ENCODE measurements around the gene TAGLN. TPM values are rescaled to one million over a fixed set of nuclear protein-coding genes. Genes with fewer than 3 reads are reported as not detected.

TAGLN gene
- total and polyA plus RNA-seq, 2 donors (not counting 1 experiment from before 2014, with no cell fraction given), result 824 to 4,435 TPM

- Histone ChIP-seq H3K4me3 (replicated peaks in 1 of 4; ENCODE audit: control extremely low read depth in 1 of 4, insufficient read depth in 1 of 4, low read depth in 3 of 4, low read length in 4 of 4) (no peak overlapping the region), H3K4me2 (ENCODE audit: extremely low read depth, insufficient read depth, low read length) (peak overlapping the region; percentile 13), H3K27ac (ENCODE audit: insufficient read depth, low read length) (peak overlapping the region; percentile 26), H4K20me1 (ENCODE audit: control insufficient read depth, extremely low read depth, insufficient read depth, low read length) (no peaks in the 10 kb centered on the region), H2AFZ (ENCODE audit: low read length) (no peak overlapping the region), H3K36me3 (ENCODE audit: control insufficient read depth, insufficient read depth, low read length) (peaks cover 5% of the 10 kb centered on the region), H3K4me1 (ENCODE audit: control insufficient read depth, extremely low read depth, insufficient read depth, low read length) (peaks cover 9% of the 10 kb centered on the region), H3K9me3 (ENCODE audit: control insufficient read depth, insufficient read depth, low read depth, low read length) (no peaks in the 10 kb centered on the region), H3K79me2 (ENCODE audit: control insufficient read depth, insufficient read depth, low read length) (no peaks in the 10 kb centered on the region), H3K9ac (ENCODE audit: insufficient read depth, low read length) (no peak overlapping the region), H3K27me3 (ENCODE audit: control insufficient read depth, insufficient read depth, low read length) (no peaks in the 10 kb centered on the region)
- TF ChIP-seq EZH2 (IDR thresholded peaks at IDR 0.05; ENCODE audit: low read length, missing control alignments), result no peak
- TF ChIP-seq, protein P1, sequence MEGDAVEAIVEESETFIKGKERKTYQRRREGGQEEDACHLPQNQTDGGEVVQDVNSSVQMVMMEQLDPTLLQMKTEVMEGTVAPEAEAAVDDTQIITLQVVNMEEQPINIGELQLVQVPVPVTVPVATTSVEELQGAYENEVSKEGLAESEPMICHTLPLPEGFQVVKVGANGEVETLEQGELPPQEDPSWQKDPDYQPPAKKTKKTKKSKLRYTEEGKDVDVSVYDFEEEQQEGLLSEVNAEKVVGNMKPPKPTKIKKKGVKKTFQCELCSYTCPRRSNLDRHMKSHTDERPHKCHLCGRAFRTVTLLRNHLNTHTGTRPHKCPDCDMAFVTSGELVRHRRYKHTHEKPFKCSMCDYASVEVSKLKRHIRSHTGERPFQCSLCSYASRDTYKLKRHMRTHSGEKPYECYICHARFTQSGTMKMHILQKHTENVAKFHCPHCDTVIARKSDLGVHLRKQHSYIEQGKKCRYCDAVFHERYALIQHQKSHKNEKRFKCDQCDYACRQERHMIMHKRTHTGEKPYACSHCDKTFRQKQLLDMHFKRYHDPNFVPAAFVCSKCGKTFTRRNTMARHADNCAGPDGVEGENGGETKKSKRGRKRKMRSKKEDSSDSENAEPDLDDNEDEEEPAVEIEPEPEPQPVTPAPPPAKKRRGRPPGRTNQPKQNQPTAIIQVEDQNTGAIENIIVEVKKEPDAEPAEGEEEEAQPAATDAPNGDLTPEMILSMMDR (conservative IDR thresholded peaks at IDR 0.05 in 1 of 2, IDR thresholded peaks at IDR 0.05 in 1 of 2; ENCODE audit: low read depth in 1 of 2, low read length in 2 of 2), result peak; percentile 42 to 81
- DNase-seq (ENCODE audit: low read depth in 2 of 2), result peak; percentile 60 to 77
Measured at GRCh38 chr11:117180661-117181585, 18.2 kb upstream of the TAGLN start.

GRCh38 chr11:117181586-117182550 is 17.3 kb upstream of the TAGLN start:
- Histone ChIP-seq H3K27me3 (ENCODE audit: control insufficient read depth, insufficient read depth, low read length) (no peaks in the 10 kb centered on the region), H4K20me1 (ENCODE audit: control insufficient read depth, extremely low read depth, insufficient read depth, low read length) (no peaks in the 10 kb centered on the region), H3K4me2 (ENCODE audit: extremely low read depth, insufficient read depth, low read length) (no peak overlapping the region)

More at GRCh38 chr11:117181586-117182550, 17.3 kb upstream of the TAGLN start:
- no peak for TF ChIP-seq EZH2 (IDR thresholded peaks at IDR 0.05; ENCODE audit: low read length, missing control alignments)
- TF ChIP-seq, protein P1 (conservative IDR thresholded peaks at IDR 0.05 in 1 of 2, IDR thresholded peaks at IDR 0.05 in 1 of 2; ENCODE audit: low read depth in 1 of 2, low read length in 2 of 2), result no peak
- Histone ChIP-seq H3K27ac (ENCODE audit: insufficient read depth, low read length) (no peak overlapping the region), H2AFZ (ENCODE audit: low read length) (no peak overlapping the region), H3K9ac (ENCODE audit: insufficient read depth, low read length) (no peak overlapping the region), H3K4me3 (replicated peaks in 1 of 4; ENCODE audit: control extremely low read depth in 1 of 4, insufficient read depth in 1 of 4, low read depth in 3 of 4, low read length in 4 of 4) (no peak overlapping the region), H3K4me1 (ENCODE audit: control insufficient read depth, extremely low read depth, insufficient read depth, low read length) (peaks cover 9% of the 10 kb centered on the region), H3K9me3 (ENCODE audit: control insufficient read depth, insufficient read depth, low read depth, low read length) (no peaks in the 10 kb centered on the region), H3K79me2 (ENCODE audit: control insufficient read depth, insufficient read depth, low read length) (no peaks in the 10 kb centered on the region), H3K36me3 (ENCODE audit: control insufficient read depth, insufficient read depth, low read length) (peaks cover 5% of the 10 kb centered on the region)
- no peak for DNase-seq (ENCODE audit: low read depth in 2 of 2)

Measured in fibroblast of lung (primary cell).